A549 (cell line): ENCODE data around the gene ASB16. TPM values are rescaled to one million over a fixed set of nuclear protein-coding genes. Genes with fewer than 3 reads are reported as not detected.

Source experiments
- ATAC-seq, 2 experiments: fragments of 200-7000 bp in 1 of 2; fragments of >200 bp in 1 of 2; cut with Nextera tagmentation in 1 of 2; cut with Tn5 transposase in 1 of 2; 3 replicates each; pipeline versions ENCODE4 v1.8.0 to v1.9.1; 2018 to 2020; ENCODE audit warnings: mild to moderate bottlenecking in 1 of 2, moderate library complexity in 1 of 2
- CTCF ChIA-PET: fragments of 300-600 bp; sonication (Branson Sonifier 250); formaldehyde crosslinking; extraction: SDS; loops from one replicate; lab custom pipeline; 2021; ENCODE audit warnings: antibody characterized with exemption, inconsistent platforms; lab: Yijun Ruan, JAX
- POLR2A ChIA-PET: fragments of 350-600 bp; formaldehyde crosslinking; extraction: SDS; loops from one replicate; lab custom pipeline; 2021; ENCODE audit warnings: antibody characterized with exemption, inconsistent platforms; lab: Yijun Ruan, JAX
- DNase-seq, 2 experiments: peaks; one replicate each; pipeline versions ENCODE4 v3.0.0 to v3.0.0-alpha.2; 2011 to 2016; ENCODE audit warnings: low read depth in 1 of 2, low spot score in 1 of 2
- FAIRE-seq: peaks from 2 replicates; lab custom pipeline; 2011; peaks lifted over from hg19 to GRCh38; lab: Jason Lieb, UNC
- H3K27ac ChIP-seq, 2 experiments: fragments of >200 bp; sonication (Bioruptor Twin); formaldehyde crosslinking; 3 replicates each; pipeline ENCODE4 v1.5.1; 2016 to 2017
- H3K4me1 ChIP-seq: fragments of >200 bp; sonication (Bioruptor Twin); formaldehyde crosslinking; 3 replicates; pipeline ENCODE4 v1.6.1; 2016
- H3K4me2 ChIP-seq: fragments of >200 bp; sonication (Bioruptor Twin); formaldehyde crosslinking; 3 replicates; pipeline ENCODE4 v1.6.1; 2016
- H3K4me3 ChIP-seq: fragments of >200 bp; sonication (Bioruptor Twin); formaldehyde crosslinking; 3 replicates; pipeline ENCODE4 v1.5.1; 2016
- H3K9me3 ChIP-seq: fragments of >200 bp; sonication (Bioruptor Twin); formaldehyde crosslinking; 3 replicates; pipeline ENCODE4 v1.6.1; 2016
- CBX2 ChIP-seq: fragments of 200-600 bp; sonication (generic); IDR thresholded peaks from 2 replicates; pipeline ENCODE4 v1.6.1; 2016; ENCODE audit warnings: low read depth, mild to moderate bottlenecking, borderline replicate concordance
- CHD4 ChIP-seq: fragments of 200-600 bp; sonication (generic); IDR thresholded peaks from 2 replicates; pipeline ENCODE4 v1.6.1; 2016; ENCODE audit warnings: antibody characterized with exemption, mild to moderate bottlenecking, borderline replicate concordance
- CTCF ChIP-seq: fragments of >200 bp; sonication (Bioruptor Twin); formaldehyde crosslinking; IDR thresholded peaks from 3 replicates; pipeline ENCODE4 v1.5.1; 2016
- E2F6 ChIP-seq: IDR thresholded peaks from 2 replicates; pipeline ENCODE4 v1.6.1; 2012; ENCODE audit warnings: low read depth, borderline replicate concordance
- ELK1 ChIP-seq: fragments of 150-350 bp; IDR thresholded peaks from 2 replicates; pipeline ENCODE4 v1.6.1; 2014; ENCODE audit warnings: low read depth, mild to moderate bottlenecking, low read length
- ESRRA ChIP-seq: fragments of 150-350 bp; IDR thresholded peaks from 2 replicates; pipeline ENCODE4 v1.6.1; 2014; ENCODE audit warnings: mild to moderate bottlenecking, low read length, borderline replicate concordance
- GATA3 ChIP-seq: IDR thresholded peaks from 2 replicates; pipeline ENCODE4 v1.6.1; 2012; ENCODE audit warnings: borderline replicate concordance
- HDAC2 ChIP-seq: fragments of 200-600 bp; sonication (generic); IDR thresholded peaks from 2 replicates; pipeline ENCODE4 v1.6.1; 2016
- HEYL ChIP-seq: fragments of 250-450 bp; sonication (Bioruptor Pico); IDR thresholded peaks from 2 replicates; pipeline ENCODE4 v1.8.0; 2021; ENCODE audit warnings: mild to moderate bottlenecking, moderate library complexity
- HMGXB4 ChIP-seq: fragments of 250-450 bp; sonication (Bioruptor Pico); IDR thresholded peaks from 2 replicates; pipeline ENCODE4 v1.5.0; 2021; ENCODE audit warnings: mild to moderate bottlenecking, moderate library complexity, borderline replicate concordance
- HOXB13 ChIP-seq: fragments of 250-450 bp; sonication (Bioruptor Pico); IDR thresholded peaks from 2 replicates; pipeline ENCODE4 v1.5.0; 2020; ENCODE audit warnings: low read depth, mild to moderate bottlenecking, moderate library complexity
- HOXB5 ChIP-seq: fragments of 250-450 bp; sonication (Bioruptor Pico); IDR thresholded peaks from 2 replicates; pipeline ENCODE4 v1.5.0; 2020; ENCODE audit warnings: mild to moderate bottlenecking, moderate library complexity
- KDM5A ChIP-seq: fragments of 200-600 bp; sonication (generic); IDR thresholded peaks from 2 replicates; pipeline ENCODE4 v1.6.1; 2016; ENCODE audit warnings: antibody characterized with exemption, mild to moderate bottlenecking
- MAFK ChIP-seq: fragments of 450-650 bp; IDR thresholded peaks from 2 replicates; pipeline ENCODE4 v1.6.1; 2014; ENCODE audit not compliant: partially characterized antibody
- NR3C1 ChIP-seq: fragments of >200 bp; sonication (Bioruptor Twin); formaldehyde crosslinking; IDR thresholded peaks from 3 replicates; pipeline ENCODE4 v1.6.1; 2017
- PBX3 ChIP-seq: IDR thresholded peaks from 2 replicates; pipeline ENCODE4 v1.6.1; 2012
- PHF8 ChIP-seq: fragments of 200-600 bp; sonication (generic); IDR thresholded peaks from 2 replicates; pipeline ENCODE4 v1.6.1; 2016; ENCODE audit warnings: low read depth, mild to moderate bottlenecking, antibody characterized with exemption, moderate library complexity, borderline replicate concordance
- RCOR1 ChIP-seq: fragments of 150-350 bp; IDR thresholded peaks from 2 replicates; pipeline ENCODE4 v1.6.1; 2014; ENCODE audit warnings: antibody characterized with exemption, low read length, low read depth
- ZC3H11A ChIP-seq: fragments of 450-650 bp; IDR thresholded peaks from 2 replicates; pipeline ENCODE4 v1.6.1; 2014; ENCODE audit warnings: antibody characterized with exemption, mild to moderate bottlenecking
- ZSCAN20 ChIP-seq: fragments of 250-450 bp; sonication (Bioruptor Pico); IDR thresholded peaks from 2 replicates; pipeline ENCODE4 v1.8.0; 2022; ENCODE audit warnings: mild to moderate bottlenecking, moderate library complexity
- WGBS: methylation state at CpG from one replicate; pipeline ENCODE4 v1.1.6; 2017; ENCODE audit errors: missing lambda C conversion rate; 5-methylcytosine and 5-hydroxymethylcytosine counted together
- polyA plus RNA-seq, 4 experiments: library from polyadenylated mRNA; depleted of rRNA in 3 of 4; stranded (reverse); fragments of >200 nt; fragmentation: RNase III in 1 of 4; extraction: RNeasy Plus Mini Kit Qiagen cat#74134 plus additional on column Dnase treatment in 1 of 4; gene quantifications; 2 replicates in 3 of 4; 3 replicates in 1 of 4; pipeline ENCODE4 v1.2.3, GENCODE V29; 2011 to 2017

The ASB16 gene
- polyA plus RNA-seq, 2 of the 4 experiments (the other 2 are of a cell fraction) = 0.15 TPM; not detected in 1

- peak overlapping the region; percentile 88 for H3K4me2 ChIP-seq
- POLR2A ChIA-PET = interaction anchor here (0.6 to 4.2 kb wide), 11 partner anchors 9 to 145 kb away, joined by 3 to 28 read pairs (median 3); partner anchors contain the start of genes GRN, HDAC5, TMUB2 and UBTF
- CTCF ChIA-PET = interaction anchor here (1.4 to 5.2 kb wide), 4 partner anchors 11 to 154 kb away, joined by 3 to 68 read pairs (median 30); partner anchors contain the start of gene UBTF
- H3K27ac ChIP-seq = peak overlapping the region; percentile 98 to 100
- peak overlapping the region; percentile 87 for H3K4me3 ChIP-seq
- ATAC-seq (peak in 1 of 2 experiments; percentile 51; a peak in 3 of 6 replicates), FAIRE-seq (no peak), DNase-seq (no peak)
- WGBS = 19% methylated on average over 34 of the region's 36 CpGs
- no peaks in the 10 kb centered on the region for H3K9me3 ChIP-seq
- peaks cover 39% of the 10 kb centered on the region for H3K4me1 ChIP-seq
- TF ChIP-seq E2F6 (no peak), KDM5A (peak; percentile 39; the same call in 1 of the 2 replicates), PBX3 (no peak), ZSCAN20 (no peak), HOXB13 (CRISPR knock-in tag) (no peak), PHF8 (peak; percentile 79), CBX2 (no peak)
Measured at GRCh38 chr17:44200478-44201155, 30.1 kb downstream of the ASB16 start.

GRCh38 chr17:44202756-44203155 is 32.3 kb downstream of the ASB16 start:
- CTCF ChIA-PET = interaction anchor here (0.9 to 5.2 kb wide), 5 partner anchors 9 to 133 kb away, joined by 3 to 68 read pairs (median 12); partner anchors contain the start of gene UBTF
- peaks cover 29% of the 10 kb centered on the region for H3K4me1 ChIP-seq
- 0 out of 6 replicates have a peak overlapping the region, but pooled peaks of 1 of the 2 experiments have one; percentile 4 for H3K27ac ChIP-seq
- H3K4me3 ChIP-seq = no peak overlapping the region
- H3K4me2 ChIP-seq = no peak overlapping the region
- POLR2A ChIA-PET = no interaction called here
- DNase-seq (no peak), ATAC-seq (no peak), FAIRE-seq (no peak)
- no peaks in the 10 kb centered on the region for H3K9me3 ChIP-seq
- 88% methylated on average over 4 of the region's 4 CpGs for WGBS
- no peak for TF ChIP-seq NR3C1
- TF ChIP-seq ZC3H11A = no peak
- no peak for TF ChIP-seq ESRRA
- no peak for TF ChIP-seq HDAC2
- no peak for TF ChIP-seq HMGXB4 (CRISPR knock-in tag)
- no peak for TF ChIP-seq HOXB5
- no peak for TF ChIP-seq MAFK
- TF ChIP-seq CTCF = no peak
- no peak for TF ChIP-seq HEYL (CRISPR knock-in tag)
- TF ChIP-seq RCOR1 = no peak
- no peak for TF ChIP-seq E2F6
- no peak for TF ChIP-seq CHD4
- no peak for TF ChIP-seq ELK1
- TF ChIP-seq GATA3 = no peak
- TF ChIP-seq, all 56 proteins: peak for 0
